NCI-H526 treated with DMSO at 0.1 percent for 48 hours (cell line): ENCODE data around the gene SERPINB12.

Experiments used
- DNase-seq: peaks from one replicate; lab custom pipeline; 2025; lab: John Stamatoyannopoulos, UW

SERPINB12 gene, protein sequence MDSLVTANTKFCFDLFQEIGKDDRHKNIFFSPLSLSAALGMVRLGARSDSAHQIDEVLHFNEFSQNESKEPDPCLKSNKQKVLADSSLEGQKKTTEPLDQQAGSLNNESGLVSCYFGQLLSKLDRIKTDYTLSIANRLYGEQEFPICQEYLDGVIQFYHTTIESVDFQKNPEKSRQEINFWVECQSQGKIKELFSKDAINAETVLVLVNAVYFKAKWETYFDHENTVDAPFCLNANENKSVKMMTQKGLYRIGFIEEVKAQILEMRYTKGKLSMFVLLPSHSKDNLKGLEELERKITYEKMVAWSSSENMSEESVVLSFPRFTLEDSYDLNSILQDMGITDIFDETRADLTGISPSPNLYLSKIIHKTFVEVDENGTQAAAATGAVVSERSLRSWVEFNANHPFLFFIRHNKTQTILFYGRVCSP

GRCh38 chr18:63542069-63542468 is at the start of gene SERPINB12:
SERPINB12 (plus strand) TSS chr18:63542369; CDS start chr18:63556160, 13,791 bp downstream.
- DNase-seq: no peak

- no peak for DNase-seq
Measured at GRCh38 chr18:63492851-63493250, 49.3 kb upstream of the SERPINB12 start.

- DNase-seq: no peak
Measured at GRCh38 chr18:63495675-63496074, 46.5 kb upstream of the SERPINB12 start.

DNA sequence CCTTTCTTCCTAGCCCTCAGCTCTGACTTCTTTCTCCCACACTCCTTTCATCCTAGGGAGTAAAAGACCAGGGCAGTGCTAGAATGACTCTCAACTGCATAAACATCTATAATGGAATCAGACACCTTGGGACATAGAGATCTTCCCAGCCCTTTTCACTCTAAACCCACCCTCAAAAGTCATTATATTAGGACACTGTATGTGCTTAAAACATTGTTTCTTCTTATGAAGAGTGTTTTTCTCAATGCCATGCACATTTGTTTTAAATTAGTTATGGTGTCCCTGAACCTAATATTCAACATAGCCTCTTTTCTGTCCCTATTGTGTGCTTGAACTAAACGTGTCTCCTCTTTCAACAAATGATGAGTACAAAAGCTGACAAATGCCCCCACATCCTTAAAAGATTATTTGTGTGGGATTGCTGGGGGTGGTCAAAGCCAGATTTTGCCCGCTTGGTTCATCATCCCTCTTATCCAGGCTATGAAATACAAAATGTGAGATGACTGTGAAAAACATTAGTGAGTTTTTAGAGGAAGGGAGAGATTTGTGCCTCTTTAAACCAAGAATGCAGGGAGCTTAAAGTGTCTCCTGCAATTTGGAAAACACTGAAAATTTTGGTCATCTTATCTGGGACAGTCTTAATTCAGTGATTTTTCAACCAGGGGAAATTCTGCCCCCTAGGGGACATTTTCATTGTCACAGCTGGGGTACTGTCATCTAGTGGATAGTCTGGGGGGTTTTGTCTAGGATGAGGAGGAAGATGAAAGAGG is 36.4 kb upstream of the SERPINB12 start:
- DNase-seq: no peak

- DNase-seq: no peak
Measured at GRCh38 chr18:63506336-63506646, 35.9 kb upstream of the SERPINB12 start.

GRCh38 chr18:63508596-63508995 is 33.6 kb upstream of the SERPINB12 start:
- DNase-seq: no peak

DNA sequence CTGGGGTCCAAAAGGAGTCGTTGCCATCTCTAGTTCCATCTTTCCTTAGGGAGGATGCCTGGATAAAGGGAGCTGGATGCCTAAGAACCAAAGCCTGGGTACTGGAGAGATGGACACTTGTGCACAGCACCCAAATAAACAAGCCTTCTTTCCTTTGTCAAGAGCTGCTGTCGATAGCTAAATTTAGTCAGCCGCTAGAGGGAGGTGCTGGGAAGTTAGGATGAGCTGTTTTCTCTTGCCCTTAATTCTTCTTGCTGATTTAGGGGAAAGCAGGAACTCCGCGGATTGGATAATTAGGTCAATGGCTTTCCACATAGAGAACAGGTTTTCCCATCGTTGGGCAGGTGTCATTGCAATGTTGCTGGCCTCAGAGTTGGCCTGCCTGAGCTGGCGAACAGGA is 30.9 kb upstream of the SERPINB12 start:
- DNase-seq: peak; percentile 14

DNA sequence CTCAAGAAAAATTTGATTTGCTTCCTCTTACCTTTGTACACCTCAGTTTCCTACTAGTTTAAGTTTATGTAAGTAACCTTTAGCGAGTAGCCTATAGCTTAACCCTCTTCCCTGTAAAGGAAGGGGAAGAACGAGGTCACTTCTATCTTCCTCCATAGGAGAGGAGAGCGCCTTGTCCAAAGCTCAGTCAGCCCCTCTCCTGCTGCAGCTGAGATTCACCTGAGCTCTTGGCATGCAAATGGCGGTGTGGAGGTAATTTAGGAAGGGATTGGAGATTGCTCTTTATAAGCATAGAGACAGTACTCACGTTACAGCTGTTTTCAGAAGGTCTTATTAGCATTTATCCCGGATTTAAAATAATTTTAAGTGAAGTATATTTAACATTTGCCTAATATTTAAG is 27.8 kb upstream of the SERPINB12 start:
- DNase-seq: no peak

GRCh38 chr18:63514888-63515678 is 27.1 kb upstream of the SERPINB12 start:
- no peak for DNase-seq

- no peak for DNase-seq
Measured at GRCh38 chr18:63515801-63516200, 26.4 kb upstream of the SERPINB12 start.

GRCh38 chr18:63518178-63519012 is 23.8 kb upstream of the SERPINB12 start:
- peak; percentile 56 for DNase-seq

- no peak for DNase-seq
Measured at GRCh38 chr18:63520053-63520685, 22.0 kb upstream of the SERPINB12 start.

DNA sequence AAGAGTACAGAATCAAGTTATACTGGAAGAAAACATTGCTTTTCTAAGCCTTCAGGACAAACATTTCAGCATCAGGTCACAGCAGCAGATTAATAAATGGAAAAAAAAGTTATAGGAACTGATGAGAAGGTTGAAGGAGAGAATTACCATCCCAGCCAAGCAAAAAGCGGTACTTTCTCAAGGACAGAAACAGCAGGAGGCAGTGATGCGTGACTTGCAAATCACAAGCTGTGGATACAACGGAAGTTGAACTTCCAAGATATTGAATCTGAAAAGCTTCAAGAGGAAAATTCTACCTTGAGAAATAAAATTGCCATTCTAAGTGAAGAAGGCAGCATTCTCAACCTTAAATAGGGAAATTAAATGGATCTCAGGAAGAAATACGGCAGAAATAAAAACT is 18.5 kb upstream of the SERPINB12 start:
- DNase-seq: no peak

GRCh38 chr18:63527251-63527650 is 14.9 kb upstream of the SERPINB12 start:
- DNase-seq: no peak

DNA sequence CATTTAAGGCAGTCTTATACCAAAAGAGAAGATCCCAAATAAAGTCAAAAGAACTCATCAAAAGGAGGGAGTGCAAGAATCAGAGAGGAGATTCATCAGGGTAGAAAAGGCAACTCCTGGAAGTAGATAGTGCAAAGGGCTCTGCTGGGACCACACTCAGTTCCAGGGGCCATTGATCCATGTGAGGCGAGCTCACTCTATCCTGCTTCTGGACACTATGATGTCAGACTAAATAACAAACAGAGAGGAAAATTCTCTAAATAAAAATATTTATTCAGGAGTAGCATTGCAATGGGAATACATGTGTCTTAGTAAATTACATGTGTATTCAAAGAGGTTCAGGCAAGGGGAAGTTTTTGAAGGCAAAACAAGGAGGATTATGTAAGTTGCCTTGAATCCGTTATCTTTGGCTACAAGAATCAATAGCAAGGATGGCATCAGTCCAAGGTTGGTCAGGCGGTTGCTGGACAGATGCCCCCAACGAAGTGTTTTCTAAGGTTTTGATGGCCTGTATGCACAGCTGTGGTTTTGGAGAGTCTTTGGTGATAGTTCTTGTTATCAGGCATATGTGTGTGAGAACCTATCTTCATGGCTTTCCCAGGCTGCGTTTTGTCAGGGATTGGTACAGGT is 13.2 kb upstream of the SERPINB12 start:
- no peak for DNase-seq

DNA sequence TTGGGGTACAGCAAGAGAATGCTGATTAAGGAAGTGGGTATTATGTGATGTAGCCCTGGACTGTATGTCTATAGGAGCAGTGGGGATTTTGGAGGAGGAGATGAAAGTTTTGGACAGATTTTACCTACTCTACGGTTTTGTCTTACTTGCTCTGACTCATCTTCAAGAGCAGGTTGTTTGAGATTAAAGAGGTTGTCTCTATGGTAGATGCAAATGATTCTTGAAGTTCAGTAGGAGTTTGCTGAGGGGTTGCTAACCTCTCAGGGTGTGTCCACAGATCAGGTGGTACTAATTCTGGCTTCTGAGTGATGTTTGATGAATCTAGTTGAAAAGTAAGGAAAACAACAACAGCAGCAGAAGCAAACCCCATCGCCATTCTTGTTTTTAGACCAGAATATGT is 9.7 kb upstream of the SERPINB12 start:
- no peak for DNase-seq

DNA sequence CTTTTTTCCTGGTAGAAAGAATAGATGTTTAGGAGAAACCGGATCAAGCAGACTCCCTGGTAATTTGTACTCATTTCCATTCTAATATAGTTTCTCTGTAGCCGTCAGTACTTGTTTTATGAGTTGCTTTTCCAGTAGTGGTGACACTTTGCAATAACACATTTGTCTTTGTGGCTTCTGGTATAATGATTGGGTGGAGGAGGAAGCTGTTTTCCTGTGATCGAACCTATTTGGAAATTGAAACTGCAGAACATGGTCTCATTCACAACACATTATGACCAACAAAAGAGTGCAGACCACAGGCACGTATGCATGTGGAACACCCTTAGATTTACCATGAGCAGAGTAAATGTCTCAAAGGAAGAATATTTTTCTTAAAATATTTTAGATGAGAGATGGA is 7.6 kb upstream of the SERPINB12 start:
- no peak for DNase-seq

DNA sequence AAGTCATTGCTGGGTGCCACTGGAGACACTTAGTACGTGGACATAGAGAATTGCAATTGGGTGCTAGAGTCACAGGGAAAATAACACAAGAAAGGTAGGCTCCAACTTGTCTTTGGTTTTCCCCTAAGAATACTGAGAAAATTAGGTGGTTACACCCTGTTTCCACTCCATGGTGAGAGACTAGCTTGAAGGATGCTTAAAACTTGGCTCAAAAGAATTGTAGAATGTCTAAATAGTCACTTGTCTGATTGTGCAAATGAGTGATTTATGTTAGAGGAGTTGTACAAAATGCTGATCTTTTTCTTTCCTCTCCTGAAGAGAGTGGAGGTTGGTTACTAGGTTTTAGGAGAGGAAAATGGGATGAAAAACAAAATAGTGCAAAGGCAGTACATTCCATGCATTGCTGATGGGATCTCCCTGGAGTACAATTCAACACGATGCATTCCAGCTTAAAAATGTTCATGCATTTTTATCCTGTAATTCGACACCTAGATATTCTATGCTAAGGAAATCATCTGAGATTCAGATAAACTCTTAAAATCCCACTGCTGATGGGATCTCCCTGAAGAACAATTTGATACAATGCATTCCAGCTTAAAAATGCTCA is 2.2 kb upstream of the SERPINB12 start:
- DNase-seq: no peak

GRCh38 chr18:63544017-63544416 is 1.8 kb downstream of the SERPINB12 start:
- no peak for DNase-seq

GRCh38 chr18:63545000-63545399 is 2.8 kb downstream of the SERPINB12 start:
- DNase-seq: no peak
